Skeletal muscle cell (primary cell): ENCODE results near the gene RSPH3.
"Not testable (repeated sequence)": the region's sequence is repeated elsewhere in the genome, so short reads cannot be mapped to it uniquely, and the experiment has no call there.

Experiments
- DNase-seq: peaks from one replicate; pipeline ENCODE4 v3.0.0-alpha.2; 2010; ENCODE audit warnings: low read depth
- H3K4me3 ChIP-seq: 2 replicates; pipeline ENCODE4 v1.5.1; 2011; ENCODE audit warnings: low read depth, mild to moderate bottlenecking, control low read depth, low read length, moderate library complexity

Gene RSPH3

DNA sequence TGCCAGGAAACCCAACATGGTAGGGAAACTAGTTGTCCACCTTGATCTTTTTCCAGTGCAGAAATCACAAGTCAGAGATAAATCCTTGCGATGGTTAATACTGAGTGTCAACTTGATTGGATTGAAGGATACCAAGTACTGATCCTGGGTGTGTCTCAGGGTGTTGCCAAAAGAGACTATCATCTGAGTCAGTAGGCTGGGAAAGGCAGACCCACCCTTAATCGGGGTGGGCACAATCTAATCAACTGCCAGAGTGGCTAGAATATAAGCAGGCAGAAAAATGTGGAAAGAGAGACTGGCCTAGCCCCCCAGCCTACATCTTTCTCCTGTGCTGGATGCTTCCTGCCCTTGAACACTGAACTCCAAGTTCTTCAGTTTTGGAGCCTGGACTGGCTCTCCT lies 10.3 kb downstream of the RSPH3 start:
- DNase-seq, H3K4me3 ChIP-seq: not testable (repeated sequence)

DNA sequence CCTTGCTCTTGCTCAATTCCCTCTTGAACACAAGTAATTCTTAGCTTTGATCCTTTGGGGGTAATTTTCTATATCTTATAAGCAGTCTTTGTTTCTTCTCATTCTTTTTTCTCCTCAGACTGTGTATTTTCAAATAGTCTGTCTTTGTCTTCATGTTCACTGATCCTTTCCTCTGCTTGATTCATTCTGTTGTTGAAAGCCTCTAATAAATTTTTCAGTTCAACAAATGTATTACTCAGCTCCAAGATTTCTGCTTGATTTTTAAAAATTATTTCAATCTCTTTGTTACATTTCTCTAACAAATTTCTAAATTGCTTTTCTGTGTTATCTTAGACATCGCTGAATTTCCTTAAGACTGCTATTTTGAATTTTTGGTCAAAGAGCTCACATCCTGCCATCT lies 11.5 kb downstream of the RSPH3 start:
- H3K4me3 ChIP-seq, result no peak overlapping the region
- DNase-seq, result no peak

DNA sequence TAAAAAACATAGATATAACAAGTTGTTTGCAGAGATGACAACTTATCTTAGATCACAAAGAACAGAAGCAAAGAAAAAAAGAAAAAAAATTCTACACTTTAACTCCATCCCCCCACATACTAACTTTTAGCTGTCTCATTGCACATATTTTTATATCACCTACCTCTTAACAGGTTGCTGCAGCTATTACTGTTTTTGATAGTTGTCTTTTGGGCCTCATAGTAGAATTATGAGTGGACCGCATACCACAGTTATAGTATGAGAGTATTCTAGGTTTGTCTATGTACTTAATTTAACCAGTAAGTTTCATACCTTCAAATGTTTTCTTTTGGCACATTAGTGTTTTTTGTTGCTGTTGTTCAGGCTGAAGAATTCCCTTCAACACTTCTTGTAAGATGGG lies 12.3 kb downstream of the RSPH3 start:
- no peak overlapping the region for H3K4me3 ChIP-seq
- DNase-seq, result no peak

DNA sequence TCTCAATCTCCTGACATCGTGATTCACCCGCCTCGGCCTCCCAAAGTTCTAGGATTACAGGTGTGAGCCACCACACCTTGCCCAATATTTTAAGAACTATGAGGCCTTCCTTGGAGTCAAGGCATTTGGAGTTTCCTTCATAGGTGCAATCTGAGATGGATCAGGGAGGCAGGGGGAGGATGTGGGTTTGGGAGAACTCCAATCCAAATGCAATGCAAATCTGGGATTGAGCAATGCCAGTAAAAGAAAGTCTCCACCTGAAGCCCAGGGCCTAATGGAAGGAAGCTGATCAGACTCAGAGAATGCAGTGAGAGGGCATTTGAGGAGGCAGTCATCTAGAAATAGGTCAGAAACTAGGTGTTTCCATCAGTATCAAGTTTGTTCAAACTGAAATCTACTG lies 21.2 kb downstream of the RSPH3 start:
- no peak overlapping the region for H3K4me3 ChIP-seq
- peak; percentile 30 for DNase-seq

DNA sequence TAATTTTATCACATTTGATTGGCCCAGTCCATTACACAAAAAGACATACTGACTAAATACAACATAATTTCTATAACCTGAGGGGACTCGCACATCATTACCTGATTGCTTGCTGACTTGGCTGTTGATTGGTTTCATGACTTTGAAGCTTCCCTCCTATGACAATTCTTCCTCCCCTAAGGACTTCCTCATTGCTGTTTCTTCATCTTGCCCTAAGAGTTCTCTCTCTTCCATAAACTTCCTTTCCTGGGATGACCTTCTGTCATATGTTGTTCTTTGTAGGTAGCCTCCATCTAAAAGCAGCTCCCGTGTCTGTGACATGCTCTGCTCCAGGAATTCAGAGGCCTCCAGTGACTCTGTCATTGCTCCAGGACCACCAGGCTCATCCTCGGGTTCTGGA lies 22.6 kb downstream of the RSPH3 start:
- DNase-seq, result no peak
- no peak overlapping the region for H3K4me3 ChIP-seq

DNA sequence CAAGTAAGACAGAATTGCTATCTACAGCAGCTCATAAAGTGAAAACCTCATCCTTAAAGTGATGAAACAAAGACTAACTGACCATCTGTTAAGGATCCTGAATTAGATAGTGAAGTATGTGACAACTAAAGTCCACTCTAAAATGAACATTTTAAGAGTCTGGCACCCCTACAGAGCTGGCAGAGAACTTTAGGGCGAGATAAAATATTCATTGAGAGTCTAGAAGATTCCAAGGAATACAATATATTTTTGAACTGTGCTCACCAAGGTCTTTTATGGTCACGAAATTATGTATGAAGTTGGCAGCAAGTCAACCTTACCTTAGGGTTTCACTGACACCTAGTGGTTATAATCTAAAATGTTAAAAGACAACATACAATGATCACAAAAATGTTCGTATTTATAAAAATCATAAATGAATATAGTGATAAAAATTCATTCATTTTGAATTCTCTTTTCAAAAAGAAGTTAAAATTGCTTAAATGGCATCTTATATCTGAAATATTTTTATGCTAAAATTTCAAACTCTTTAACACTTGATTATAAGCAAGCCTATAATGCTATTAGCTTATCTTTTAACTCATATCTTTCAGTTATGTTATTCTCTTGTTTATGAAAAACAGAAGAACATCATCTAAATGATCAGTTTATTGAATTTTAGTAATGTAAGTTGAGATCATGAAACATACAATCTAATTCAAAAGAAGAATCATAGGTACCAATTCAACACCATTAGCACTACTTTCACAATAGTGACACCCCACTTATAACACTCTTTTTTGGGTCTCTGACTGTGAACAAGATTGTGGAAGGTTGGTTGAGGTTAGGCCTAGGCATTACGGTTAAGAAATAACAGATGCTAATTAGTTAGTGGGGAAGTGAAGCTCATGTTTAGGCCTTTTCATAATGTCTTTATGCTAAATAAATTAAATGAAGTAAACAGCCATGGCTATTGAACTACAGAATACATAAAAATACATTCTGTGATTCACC lies 27.5 kb downstream of the RSPH3 start:
- H3K4me3 ChIP-seq, result no peak overlapping the region
- peak; percentile 8 for DNase-seq

DNA sequence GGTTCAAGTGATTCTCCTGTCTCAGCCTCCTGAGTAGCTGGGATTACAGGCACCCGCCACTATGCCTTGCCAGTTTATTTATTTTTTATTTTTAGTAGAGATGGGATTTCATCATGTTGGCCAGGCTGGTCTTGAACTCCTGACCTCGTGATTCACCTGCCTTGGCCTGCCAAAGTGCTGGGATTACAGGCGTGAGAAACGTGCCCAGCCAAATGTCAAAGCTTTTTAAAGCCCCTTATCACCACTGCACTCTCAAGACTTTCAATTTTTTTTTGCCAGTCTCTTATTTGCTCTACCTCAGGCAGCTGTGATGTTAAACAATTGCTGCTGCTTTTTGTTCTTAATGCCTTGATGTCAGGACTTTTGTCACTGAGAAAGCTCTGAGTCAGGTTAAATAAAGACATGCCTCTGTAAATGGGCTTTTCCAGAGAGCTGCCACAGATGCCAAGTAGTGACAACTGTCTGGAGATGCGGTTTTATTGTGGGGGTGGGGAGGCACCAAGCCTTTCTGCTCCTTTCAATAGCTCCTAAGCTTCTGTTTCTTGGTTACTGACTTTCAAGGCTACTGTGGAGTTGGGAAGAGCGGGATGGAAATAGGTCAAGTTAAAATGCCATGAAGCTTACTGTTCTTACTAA lies 29.2 kb downstream of the RSPH3 start:
- H3K4me3 ChIP-seq, result no peak overlapping the region
- DNase-seq, result no peak

DNA sequence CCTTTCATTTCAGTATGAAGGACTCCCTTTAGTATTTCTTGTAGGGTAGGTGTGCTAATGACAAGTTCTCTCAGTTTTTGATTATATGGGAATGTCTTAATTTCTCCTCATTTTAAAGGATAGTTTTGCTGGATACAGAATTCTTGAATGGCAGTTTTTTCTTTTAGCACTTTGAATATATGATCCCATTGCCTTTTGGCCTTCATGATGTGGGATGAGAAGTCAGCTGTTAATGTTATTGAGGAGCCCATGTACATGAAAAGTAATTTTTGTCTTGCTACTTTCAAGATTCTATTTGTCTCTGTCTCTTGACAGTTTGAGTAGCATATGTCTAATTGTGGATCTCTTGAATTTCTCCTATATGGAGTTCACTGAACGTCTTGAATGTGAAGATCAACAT lies 30.9 kb downstream of the RSPH3 start:
- no peak overlapping the region for H3K4me3 ChIP-seq
- DNase-seq, result no peak

DNA sequence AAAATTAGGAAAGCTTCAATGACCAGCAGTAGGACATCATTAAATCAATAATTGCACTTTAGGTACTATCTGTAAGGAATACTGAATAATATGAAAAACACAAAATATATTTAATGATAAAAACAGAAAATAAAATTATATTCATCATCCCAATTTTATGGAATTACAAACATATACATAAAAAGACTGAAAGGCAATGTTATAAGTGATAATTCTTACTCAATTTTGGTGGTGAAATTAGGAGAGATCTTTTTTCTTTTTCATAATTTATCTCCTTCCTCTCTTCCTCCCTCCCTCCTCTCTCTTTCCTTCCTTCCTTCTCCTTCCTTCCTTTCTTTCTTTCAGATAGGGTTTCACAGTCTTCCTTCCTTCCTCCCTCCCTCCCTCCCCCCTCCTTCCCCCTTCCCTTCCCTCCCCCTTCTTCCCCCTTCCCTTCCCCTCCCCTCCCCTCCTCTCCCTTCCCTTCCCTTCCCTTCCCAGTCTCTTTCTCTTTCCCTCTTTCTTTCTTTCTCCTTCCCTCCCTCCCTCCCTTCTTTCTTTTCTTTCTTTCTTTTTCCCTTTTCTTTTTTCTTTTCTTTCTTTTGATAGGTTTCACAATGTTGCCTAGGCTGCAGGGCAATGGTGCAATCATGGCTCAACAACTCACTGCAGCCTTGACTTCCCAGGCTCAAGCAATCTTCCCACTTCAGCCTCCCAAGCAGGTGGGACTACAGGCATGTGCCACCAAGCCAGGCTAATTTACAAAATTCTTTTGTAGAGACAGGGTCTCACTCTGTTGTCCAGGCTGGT lies 36.8 kb downstream of the RSPH3 start:
- no peak overlapping the region for H3K4me3 ChIP-seq
- no peak for DNase-seq

DNA sequence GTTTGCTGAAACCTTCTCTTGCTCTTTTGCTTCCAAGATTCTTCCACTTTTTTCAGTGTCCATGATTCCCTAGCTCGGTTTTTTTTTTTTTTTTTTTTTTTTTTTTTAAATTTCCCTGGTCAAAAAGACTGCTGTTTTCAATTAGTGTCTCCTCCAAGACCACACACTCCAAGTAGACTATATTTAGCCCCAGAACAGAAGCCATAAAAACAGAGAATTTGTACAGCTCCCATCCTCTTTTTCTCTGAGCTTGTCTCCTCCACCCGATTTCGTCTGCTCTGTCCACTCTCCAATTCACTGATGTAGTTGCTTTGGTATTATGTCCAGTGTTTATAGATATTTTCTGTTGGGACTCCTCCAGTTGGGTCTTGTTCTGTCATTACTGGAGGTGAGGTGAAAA lies 37.6 kb downstream of the RSPH3 start:
- H3K4me3 ChIP-seq, result no peak overlapping the region
- no peak for DNase-seq

DNA sequence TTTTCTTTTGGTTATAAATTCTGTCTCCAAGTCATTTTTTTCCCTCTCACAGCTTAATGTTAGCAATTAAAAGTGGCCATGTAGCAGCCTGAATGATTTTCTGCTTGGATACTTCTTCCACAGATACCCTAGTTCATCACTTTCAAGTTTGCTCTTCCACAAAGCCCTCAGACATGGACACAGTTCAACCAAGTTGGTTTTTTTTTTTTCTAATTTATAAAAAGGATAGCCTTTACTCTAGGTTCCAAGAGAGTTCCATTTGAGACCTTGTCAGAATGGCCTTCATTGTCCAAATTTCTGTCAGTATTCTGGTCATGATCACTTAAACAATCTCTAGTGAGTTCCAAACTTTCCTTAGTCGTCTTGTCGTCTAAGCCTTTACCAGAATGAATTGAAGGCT lies 40.0 kb downstream of the RSPH3 start:
- H3K4me3 ChIP-seq, result no peak overlapping the region
- DNase-seq, result no peak

DNA sequence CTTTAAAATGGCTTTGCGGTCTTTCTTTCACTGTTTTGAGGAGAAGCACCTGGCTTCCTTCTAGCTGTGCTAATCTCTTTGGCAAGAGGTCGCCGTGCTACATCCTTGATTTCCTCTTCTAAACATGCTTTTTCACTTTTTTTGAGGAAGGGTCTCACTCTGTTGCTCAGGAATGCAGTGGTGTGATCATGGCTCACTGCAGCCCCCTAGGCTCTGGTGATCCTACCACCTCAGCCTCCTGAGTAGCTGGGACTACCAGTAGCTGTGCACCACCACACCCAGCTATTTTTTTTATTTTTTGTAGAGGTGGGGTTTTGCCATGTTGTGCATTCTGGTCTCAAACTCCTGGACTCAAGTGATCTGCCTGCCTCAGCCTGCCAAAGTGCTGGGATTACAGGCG lies 40.5 kb downstream of the RSPH3 start:
- H3K4me3 ChIP-seq, result no peak overlapping the region
- DNase-seq, result no peak

DNA sequence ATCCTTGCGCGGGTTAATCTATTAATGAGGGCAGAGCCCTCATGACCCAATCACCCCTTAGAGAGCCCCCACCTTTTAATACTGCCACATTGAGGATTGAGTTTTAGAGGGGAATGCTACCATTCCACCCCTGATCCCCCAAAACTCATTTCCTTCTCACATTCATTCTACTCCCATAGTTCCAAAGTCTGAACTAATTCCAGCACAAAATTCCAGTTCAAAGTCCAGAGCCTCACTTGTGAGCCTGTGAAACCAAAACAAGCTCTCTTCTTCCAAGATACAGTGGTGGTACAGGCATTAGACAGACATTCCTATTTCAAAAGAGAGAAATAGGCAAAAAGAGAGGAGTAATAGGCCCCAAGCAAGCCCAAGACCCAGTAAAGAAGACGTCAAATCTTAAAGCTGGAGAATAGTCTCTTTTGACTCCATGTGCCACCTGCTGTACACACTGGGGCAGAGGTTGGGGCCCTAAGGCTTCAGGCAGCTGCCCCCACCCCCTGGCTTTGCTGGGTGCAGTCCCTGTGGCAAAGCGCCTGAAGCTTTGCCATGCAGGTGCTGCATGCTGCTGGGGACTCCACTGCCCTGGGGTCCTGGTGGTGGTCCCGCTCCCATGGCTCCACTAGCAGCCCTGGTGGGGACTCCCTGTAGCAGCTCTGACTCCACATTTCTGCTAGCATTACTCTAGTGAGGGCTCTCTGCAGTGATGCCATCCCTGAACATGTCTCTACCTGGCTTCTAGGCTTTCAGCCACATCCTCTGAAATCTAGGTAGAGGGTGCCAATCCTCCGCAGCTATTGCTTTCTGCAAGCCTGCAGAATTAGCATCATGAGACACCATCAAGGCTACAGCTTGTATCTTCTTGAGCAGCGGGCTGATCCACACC lies 41.3 kb downstream of the RSPH3 start:
- DNase-seq, result no peak
- H3K4me3 ChIP-seq, result no peak overlapping the region

DNA sequence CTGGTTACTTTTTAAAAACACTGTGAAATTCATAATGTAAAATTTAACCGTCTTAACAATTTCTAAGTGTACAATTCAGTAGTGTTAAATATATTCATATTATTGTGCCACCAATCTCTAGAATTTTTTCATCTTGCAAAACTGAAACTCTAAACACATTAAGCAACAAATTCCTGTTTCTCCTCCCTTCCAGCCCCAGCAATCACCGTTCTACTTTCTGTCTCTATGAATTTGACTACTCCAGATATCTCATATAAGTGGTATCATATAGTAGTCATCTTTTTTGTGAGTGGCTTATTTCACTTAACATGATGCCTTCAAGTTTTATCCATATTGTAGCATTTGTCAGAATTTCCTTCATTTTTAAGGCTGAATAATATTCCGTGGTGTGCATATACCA lies 44.7 kb downstream of the RSPH3 start:
- DNase-seq, result no peak
- H3K4me3 ChIP-seq, result no peak overlapping the region

DNA sequence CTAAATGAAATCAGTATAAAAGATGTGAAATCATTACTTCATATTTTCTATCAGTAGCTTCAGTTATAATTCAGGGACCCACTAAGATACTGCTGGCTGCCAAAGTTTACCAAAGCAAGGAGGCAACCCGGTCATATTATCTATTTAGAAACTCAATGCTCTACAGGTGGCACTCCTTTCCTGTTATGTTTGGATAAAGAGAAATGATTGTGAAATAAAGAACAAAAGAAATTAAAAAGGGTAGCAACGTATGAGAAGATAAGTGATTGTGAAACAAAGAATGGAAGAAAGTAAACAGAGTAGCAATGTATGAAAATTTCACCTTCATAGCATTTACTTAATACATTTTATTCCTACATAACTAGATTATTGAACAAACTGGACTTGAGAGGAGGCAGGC lies 45.2 kb downstream of the RSPH3 start:
- no peak for DNase-seq
- no peak overlapping the region for H3K4me3 ChIP-seq

DNA sequence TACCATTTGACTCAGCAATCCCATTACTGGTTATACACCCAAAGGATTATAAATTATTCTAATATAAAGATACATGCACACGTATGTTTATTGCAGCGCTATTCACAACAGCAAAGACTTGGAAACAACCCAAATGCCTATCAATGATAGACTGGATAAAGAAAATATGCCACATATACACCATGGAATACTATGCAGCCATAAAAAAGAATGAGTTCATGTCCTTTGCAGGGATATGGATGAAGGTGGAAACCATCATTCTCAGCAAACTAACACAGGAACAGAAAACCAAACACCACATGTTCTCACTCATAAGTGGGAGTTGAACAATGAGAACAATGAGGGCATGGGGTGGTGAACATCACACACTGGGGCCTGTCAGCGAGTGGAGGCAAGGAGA lies 48.0 kb downstream of the RSPH3 start:
- H3K4me3 ChIP-seq, DNase-seq: not testable (repeated sequence)

DNA sequence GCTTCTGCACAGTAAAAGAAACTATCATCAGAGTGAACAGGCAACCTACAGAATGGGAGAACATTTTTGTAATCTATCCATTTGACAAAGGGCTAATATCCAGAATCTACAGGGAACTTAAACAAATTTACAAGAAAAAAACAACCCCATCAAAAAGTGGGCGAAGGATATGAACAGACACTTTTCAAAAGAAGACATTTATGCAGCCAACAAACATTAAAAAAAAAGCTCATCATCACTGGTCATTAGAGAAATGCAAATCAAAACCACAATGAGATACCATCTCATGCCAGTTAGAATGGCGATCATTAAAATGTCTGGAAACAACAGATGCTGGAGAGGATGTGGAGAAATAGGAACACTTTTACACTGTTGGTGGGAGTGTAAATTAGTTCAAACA lies 48.4 kb downstream of the RSPH3 start:
- H3K4me3 ChIP-seq, DNase-seq: not testable (repeated sequence)

DNA sequence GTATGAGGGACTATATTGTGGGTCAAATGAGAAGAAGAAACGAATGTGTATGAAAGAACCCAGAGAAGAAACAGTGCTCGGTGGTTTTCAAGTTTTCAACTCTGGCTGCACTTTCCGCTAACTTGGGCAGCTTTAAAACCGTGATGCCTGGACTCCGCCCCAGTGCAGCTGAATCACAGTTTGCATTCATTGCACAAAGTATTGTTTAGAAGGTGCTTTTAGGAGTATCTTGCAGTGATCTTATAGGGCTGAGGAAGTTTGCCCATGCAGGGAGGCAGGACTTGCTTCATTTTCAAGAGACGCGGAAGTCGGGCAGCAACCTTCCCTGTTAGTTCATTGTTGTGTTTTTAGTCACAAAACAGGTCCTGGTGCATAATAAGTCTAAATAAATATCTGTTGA lies 52.7 kb downstream of the RSPH3 start:
- H3K4me3 ChIP-seq, result no peak overlapping the region
- no peak for DNase-seq

DNA sequence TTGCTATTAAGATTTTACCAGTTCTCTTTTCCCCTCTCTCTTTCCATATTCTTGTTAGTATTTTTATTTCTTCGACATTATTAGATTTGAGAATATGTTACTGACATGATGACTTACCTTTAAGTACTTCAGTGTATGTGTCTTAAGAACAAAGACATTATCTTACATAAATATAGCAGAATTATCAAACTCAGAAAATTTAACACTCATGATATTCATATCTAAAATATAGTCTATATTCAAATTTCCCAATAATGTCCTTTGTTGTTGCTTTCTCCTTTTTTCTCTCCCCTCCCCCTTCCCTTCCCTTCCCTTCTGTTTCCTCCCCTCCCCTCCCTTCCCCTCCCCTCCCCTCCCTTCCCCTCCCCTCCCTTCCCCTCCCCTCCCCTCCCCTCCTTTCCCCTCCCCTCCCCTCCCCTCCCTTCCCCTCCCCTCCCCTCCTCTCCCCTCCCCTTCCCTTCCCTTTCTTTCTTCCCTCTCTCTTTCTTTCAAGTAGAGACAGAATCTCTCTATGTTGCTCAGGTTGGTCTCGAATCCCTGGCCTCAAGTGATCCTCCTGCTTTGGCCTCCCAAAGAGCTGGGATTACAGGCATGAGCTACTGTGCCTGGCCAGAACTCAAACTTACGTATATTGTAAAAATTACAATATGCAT lies 56.5 kb downstream of the RSPH3 start:
- no peak for DNase-seq
- no peak overlapping the region for H3K4me3 ChIP-seq
